H9 (cell line): ENCODE measurements around the gene STOX2. TPM values are rescaled to one million over a fixed set of nuclear protein-coding genes. Genes with fewer than 3 reads are reported as not detected.
A peak's percentile ranks its signal among the peaks of the same experiment; 100 is the strongest.

Experiments used
- DNase-seq: peaks from one replicate; pipeline ENCODE4 v3.0.0-alpha.2; 2017
- H2AFZ ChIP-seq: one replicate; pipeline ENCODE4 v1.6.1; 2013; ENCODE audit warnings: mild to moderate bottlenecking, low read length, control low read depth, moderate library complexity
- H2AK5ac ChIP-seq: 2 replicates; pipeline ENCODE4 v1.6.1; 2013; ENCODE audit warnings: low read length, control low read depth, mixed read lengths; ENCODE audit not compliant: insufficient read length
- H2BK120ac ChIP-seq: one replicate; pipeline ENCODE4 v1.6.1; 2013; ENCODE audit warnings: low read depth, mild to moderate bottlenecking, low read length, control low read depth, inconsistent platforms; ENCODE audit not compliant: poor library complexity, severe bottlenecking
- H2BK12ac ChIP-seq: 2 replicates; pipeline ENCODE4 v1.6.1; 2013; ENCODE audit warnings: low read length, control low read depth, mixed read lengths, low read depth; ENCODE audit not compliant: insufficient read length
- H2BK15ac ChIP-seq: 2 replicates; pipeline ENCODE4 v1.6.1; 2013; ENCODE audit warnings: low read depth, low read length, control low read depth
- H2BK20ac ChIP-seq: one replicate; pipeline ENCODE4 v1.6.1; 2013; ENCODE audit warnings: low read depth, mild to moderate bottlenecking, low read length, control low read depth, inconsistent platforms; ENCODE audit not compliant: poor library complexity, severe bottlenecking
- H2BK5ac ChIP-seq: 2 replicates; pipeline ENCODE4 v1.6.1; 2013; ENCODE audit warnings: low read length, control low read depth, mixed read lengths; ENCODE audit not compliant: insufficient read length
- H3K14ac ChIP-seq: 2 replicates; pipeline ENCODE4 v1.6.1; 2013; ENCODE audit warnings: low read length, control low read depth; ENCODE audit not compliant: insufficient read depth
- H3K18ac ChIP-seq: 2 replicates; pipeline ENCODE4 v1.6.1; 2013; ENCODE audit warnings: low read depth, mild to moderate bottlenecking, mixed read lengths, low read length, control low read depth; ENCODE audit not compliant: insufficient read length
- H3K23ac ChIP-seq: 2 replicates; pipeline ENCODE4 v1.6.1; 2013; ENCODE audit warnings: low read length, control low read depth, mixed read lengths, low read depth; ENCODE audit not compliant: insufficient read length
- H3K23me2 ChIP-seq: 2 replicates; pipeline ENCODE4 v1.6.1; 2013; ENCODE audit warnings: low read depth, mild to moderate bottlenecking, mixed read lengths, low read length, control low read depth; ENCODE audit not compliant: insufficient read length, poor library complexity, severe bottlenecking
- H3K27ac ChIP-seq: 2 replicates; pipeline ENCODE4 v1.5.1; 2013; ENCODE audit warnings: low read length, control low read depth, mixed read lengths, low read depth; ENCODE audit not compliant: insufficient read length
- H3K27me3 ChIP-seq: 2 replicates; pipeline ENCODE4 v1.6.1; 2013; ENCODE audit warnings: low read length, control low read depth, inconsistent platforms; ENCODE audit not compliant: insufficient read depth
- H3K4ac ChIP-seq: 2 replicates; pipeline ENCODE4 v1.6.1; 2013; ENCODE audit warnings: low read depth, mild to moderate bottlenecking, control low read depth, inconsistent platforms, low read length, moderate library complexity
- H3K4me1 ChIP-seq: 2 replicates; pipeline ENCODE4 v1.6.1; 2013; ENCODE audit warnings: low read length, control low read depth, inconsistent platforms; ENCODE audit not compliant: insufficient read depth
- H3K4me2 ChIP-seq: 2 replicates; pipeline ENCODE4 v1.6.1; 2013; ENCODE audit warnings: low read length, control low read depth, mixed read lengths; ENCODE audit not compliant: insufficient read length, insufficient read depth
- H3K56ac ChIP-seq: 2 replicates; pipeline ENCODE4 v1.6.1; 2013; ENCODE audit warnings: low read depth, mild to moderate bottlenecking, mixed read lengths, low read length, control low read depth; ENCODE audit not compliant: insufficient read length
- H3K79me1 ChIP-seq: 2 replicates; pipeline ENCODE4 v1.6.1; 2013; ENCODE audit warnings: low read depth, mild to moderate bottlenecking, moderate library complexity, low read length, control low read depth, inconsistent platforms; ENCODE audit not compliant: insufficient read depth, poor library complexity, severe bottlenecking
- H3K79me2 ChIP-seq: 2 replicates; pipeline ENCODE4 v1.6.1; 2013; ENCODE audit warnings: low read length, control low read depth, inconsistent platforms; ENCODE audit not compliant: insufficient read depth
- H3K9ac ChIP-seq: 2 replicates; pipeline ENCODE4 v1.6.1; 2013; ENCODE audit warnings: low read length, control low read depth, mixed read lengths; ENCODE audit not compliant: insufficient read length; ENCODE audit errors: extremely low read depth
- H3K9me3 ChIP-seq: one replicate; pipeline ENCODE4 v1.6.1; 2013; ENCODE audit warnings: low read depth, low read length, inconsistent platforms; ENCODE audit not compliant: control insufficient read depth
- H3T11ph ChIP-seq: one replicate; pipeline ENCODE4 v1.6.1; 2013; ENCODE audit warnings: mild to moderate bottlenecking, low read length, control low read depth, inconsistent platforms
- H4K20me1 ChIP-seq: one replicate; pipeline ENCODE4 v1.6.1; 2013; ENCODE audit not compliant: control insufficient read depth, insufficient read length, insufficient read depth
- H4K5ac ChIP-seq: 2 replicates; pipeline ENCODE4 v1.6.1; 2013; ENCODE audit warnings: low read depth, mild to moderate bottlenecking, mixed read lengths, low read length, control low read depth; ENCODE audit not compliant: insufficient read length
- H4K8ac ChIP-seq: replicated peaks from 2 replicates; pipeline ENCODE4 v1.6.1; 2013; ENCODE audit warnings: low read length, control low read depth, mixed read lengths, low read depth; ENCODE audit not compliant: insufficient read length
- H4K91ac ChIP-seq: 2 replicates; pipeline ENCODE4 v1.6.1; 2013; ENCODE audit warnings: low read depth, mild to moderate bottlenecking, moderate library complexity, mixed read lengths, low read length, control low read depth; ENCODE audit not compliant: insufficient read length
- H3K27ac Mint-ChIP-seq, 3 experiments: 2 replicates in 2 of 3; 3 replicates in 1 of 3; pipeline ENCODE4 v1.8.0; 2020 to 2021; ENCODE audit warnings: mixed read lengths in 3 of 3, mild to moderate bottlenecking in 1 of 3, moderate library complexity in 1 of 3
- H3K27me3 Mint-ChIP-seq: 2 replicates; pipeline ENCODE4 v1.8.0; 2021; ENCODE audit warnings: low read depth, mild to moderate bottlenecking, moderate library complexity, mixed read lengths
- H3K36me3 Mint-ChIP-seq, 3 experiments: 2 replicates in 2 of 3; 3 replicates in 1 of 3; pipeline ENCODE4 v1.8.0; 2020 to 2021; ENCODE audit warnings: low read depth in 3 of 3, mixed read lengths in 3 of 3; ENCODE audit not compliant: insufficient read depth in 1 of 3
- H3K4me1 Mint-ChIP-seq, 2 experiments: 2 replicates each; pipeline ENCODE4 v1.8.0; 2020; ENCODE audit warnings: mixed read lengths in 2 of 2
- H3K4me3 Mint-ChIP-seq, 2 experiments: 2 replicates in 1 of 2; 3 replicates in 1 of 2; pipeline ENCODE4 v1.8.0; 2020 to 2021; ENCODE audit warnings: mild to moderate bottlenecking in 2 of 2, mixed read lengths in 2 of 2, moderate library complexity in 1 of 2
- H3K9me3 Mint-ChIP-seq, 2 experiments: 2 replicates in 1 of 2; 3 replicates in 1 of 2; pipeline ENCODE4 v1.8.0; 2020; ENCODE audit warnings: mild to moderate bottlenecking in 2 of 2, mixed read lengths in 2 of 2, moderate library complexity in 1 of 2
- CTCF ChIP-seq: fragments of 200-600 bp; sonication (generic); conservative IDR thresholded peaks from 3 replicates; pipeline ENCODE4 v1.8.0; 2021; ENCODE audit warnings: antibody characterized with exemption, mild to moderate bottlenecking
- WGBS: extraction: QIAGEN DNeasy Blood & Tissue Kit; methylation state at CpG from one replicate; pipeline ENCODE4 v1.1.7; 2013; ENCODE audit warnings: missing lambda C conversion rate, low lambda C conversion rate, mixed read lengths; ENCODE audit not compliant: insufficient read length; ENCODE audit errors: extremely low coverage; 5-methylcytosine and 5-hydroxymethylcytosine counted together
- total RNA-seq: library from RNA; stranded (reverse); gene quantifications from 2 replicates; pipeline ENCODE4 v1.2.1, GENCODE V29; 2021

Gene STOX2
- total RNA-seq, 1 experiment from 2014 or later: 28.2 TPM

DNA sequence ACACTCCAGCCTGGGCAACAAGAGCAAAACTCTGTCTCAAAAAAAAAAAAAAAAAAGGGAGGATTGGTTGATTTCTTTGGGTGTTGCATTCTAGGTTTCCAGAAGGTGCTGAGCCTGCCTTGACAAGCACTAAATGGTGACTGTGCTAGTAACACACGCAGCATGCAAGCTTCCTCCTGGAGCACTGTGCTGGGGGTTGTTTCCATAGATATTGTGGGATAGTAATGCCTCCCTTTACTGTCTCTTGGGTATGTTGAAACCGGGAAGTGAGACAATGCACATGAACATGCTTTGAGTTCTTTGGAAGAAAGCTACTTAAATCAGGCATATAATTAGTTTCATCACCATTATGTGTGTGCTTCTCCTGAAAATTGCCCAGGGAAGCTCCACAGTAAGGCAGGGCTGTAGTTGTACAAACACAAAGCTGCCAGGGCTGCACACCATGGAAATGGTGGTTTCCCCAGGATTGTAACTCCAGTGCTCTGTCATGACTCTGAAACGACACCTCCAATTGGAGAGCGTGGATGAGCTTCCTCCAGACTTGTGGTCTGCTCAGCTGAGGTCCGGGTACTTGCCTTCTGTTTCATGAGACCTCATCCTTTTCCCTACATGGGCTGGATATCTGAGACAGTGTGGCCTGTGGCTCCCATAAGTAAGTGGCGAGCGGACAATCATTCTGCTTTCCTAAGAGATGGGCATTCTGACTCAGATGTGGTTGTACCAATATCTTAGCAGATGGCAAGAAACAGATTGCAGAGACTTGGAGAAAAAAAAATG, 31.5 kb upstream of the STOX2 start:
- Histone ChIP-seq H2BK5ac (no peak overlapping the region), H2BK20ac (no peak overlapping the region), H2AK5ac (no peak overlapping the region), H3K79me2 (no peaks in the 10 kb centered on the region), H3K23me2 (no peaks in the 10 kb centered on the region), H4K5ac (no peak overlapping the region), H3T11ph (no peak overlapping the region), H3K27ac (no peak overlapping the region), H2BK120ac (no peak overlapping the region), H3K23ac (no peak overlapping the region), H3K4me2 (no peak overlapping the region), H3K9ac (no peak overlapping the region), H2AFZ (no peak overlapping the region), H4K8ac (no peak overlapping the region), H3K27me3 (no peaks in the 10 kb centered on the region), H3K4me1 (no peaks in the 10 kb centered on the region), H3K79me1 (no peaks in the 10 kb centered on the region), H2BK12ac (no peak overlapping the region), H4K20me1 (no peaks in the 10 kb centered on the region), H3K56ac (no peak overlapping the region), H3K14ac (no peak overlapping the region), H3K4ac (no peak overlapping the region), H3K9me3 (no peaks in the 10 kb centered on the region), H3K18ac (no peak overlapping the region), H4K91ac (no peak overlapping the region), H2BK15ac (no peak overlapping the region)
- Mint-ChIP-seq H3K4me1 (peaks cover 28 to 29% of the 10 kb centered on the region in 2 experiments), H3K27me3 (peaks cover 32% of the 10 kb centered on the region), H3K36me3 (no peaks in the 10 kb centered on the region), H3K27ac (0 out of 7 replicates have a peak overlapping the region, but pooled peaks of 1 of the 3 experiments have one; percentile 34), H3K9me3 (no peaks in the 10 kb centered on the region), H3K4me3 (no peak overlapping the region)
- no peak for TF ChIP-seq CTCF
- DNase-seq: no peak
- no CpG with 5 or more reads among the region's 7 CpGs for WGBS
